Calu3 (cell line): ENCODE results near the gene ZFC3H1. TPM values are rescaled to one million over a fixed set of nuclear protein-coding genes. Genes with fewer than 3 reads are reported as not detected.

Experiments
- BruUV-seq: library from RNA; stranded (reverse); fragments of 400-500 nt; replicated peaks from 2 replicates; lab custom pipeline; 2021; lab: Mats Ljungman, UMichigan
- CTCF ChIA-PET: fragments of 300-600 bp; sonication (Branson Sonifier 250); formaldehyde crosslinking; loops from one replicate; lab custom pipeline; 2022; ENCODE audit warnings: antibody characterized with exemption; lab: Charles Lee
- DNase-seq: peaks from one replicate; pipeline ENCODE4 v3.0.0; 2022
- H3K27ac Mint-ChIP-seq: one replicate; pipeline ENCODE4 v1.8.0; 2022; ENCODE audit warnings: mixed read lengths; ENCODE audit not compliant: unreplicated experiment
- H3K27me3 Mint-ChIP-seq: one replicate; pipeline ENCODE4 v1.8.0; 2022; ENCODE audit warnings: mixed read lengths; ENCODE audit not compliant: unreplicated experiment
- H3K36me3 Mint-ChIP-seq: one replicate; pipeline ENCODE4 v1.8.0; 2022; ENCODE audit warnings: mild to moderate bottlenecking, moderate library complexity, mixed read lengths; ENCODE audit not compliant: insufficient read depth, unreplicated experiment
- H3K4me1 Mint-ChIP-seq: one replicate; pipeline ENCODE4 v1.8.0; 2022; ENCODE audit warnings: mild to moderate bottlenecking, low read depth, mixed read lengths; ENCODE audit not compliant: unreplicated experiment
- H3K4me3 Mint-ChIP-seq: one replicate; pipeline ENCODE4 v1.8.0; 2022; ENCODE audit warnings: mild to moderate bottlenecking, low read depth, moderate library complexity, mixed read lengths; ENCODE audit not compliant: unreplicated experiment
- H3K9me3 Mint-ChIP-seq: one replicate; pipeline ENCODE4 v1.8.0; 2022; ENCODE audit warnings: low read depth, mixed read lengths; ENCODE audit not compliant: unreplicated experiment
- CTCF ChIP-seq: fragments of 200-600 bp; IDR thresholded peaks from one replicate; pipeline ENCODE4 v1.8.0; 2022; ENCODE audit warnings: antibody characterized with exemption; ENCODE audit not compliant: unreplicated experiment
- intact Hi-C: fragments of 100-400 bp; cut with micrococcal nuclease; formaldehyde crosslinking; loops from one replicate; pipeline ENCODE4 v1.10.0; 2022; ENCODE audit not compliant: unreplicated experiment
- total RNA-seq: library from RNA; stranded (reverse); gene quantifications from 2 replicates; pipeline ENCODE4 v1.2.3, GENCODE V29; 2022

Gene ZFC3H1
- total RNA-seq, 1 experiment from 2014 or later = 66.6 TPM

DNA sequence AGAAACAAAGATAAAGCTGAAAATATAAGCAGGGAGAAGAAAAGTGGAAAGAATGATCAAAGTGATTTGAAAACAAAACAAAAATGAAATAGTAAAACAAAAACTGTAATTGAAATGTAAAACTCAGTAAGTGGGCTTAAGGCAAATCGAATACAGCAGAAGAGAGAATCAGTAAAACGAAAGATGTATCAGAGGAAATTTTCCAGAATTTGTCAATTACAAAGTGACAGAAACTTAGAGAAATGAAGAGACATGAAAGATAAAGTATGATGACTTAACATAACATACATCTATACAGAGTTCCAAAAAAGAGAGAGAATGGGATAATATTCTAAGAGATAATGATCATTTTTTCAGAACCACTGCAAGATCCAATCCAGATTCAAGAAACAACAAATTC, 10.5 kb downstream of the ZFC3H1 start:
- no peak overlapping the region for H3K27ac Mint-ChIP-seq
- H3K4me3 Mint-ChIP-seq = no peak overlapping the region
- no peaks in the 10 kb centered on the region for H3K27me3 Mint-ChIP-seq
- H3K36me3 Mint-ChIP-seq = peaks cover 31% of the 10 kb centered on the region
- BruUV-seq = no TSS peak
- no peak for TF ChIP-seq CTCF
- H3K9me3 Mint-ChIP-seq = no peaks in the 10 kb centered on the region
- H3K4me1 Mint-ChIP-seq = peaks cover 7% of the 10 kb centered on the region
- no peak for DNase-seq
- intact Hi-C loops = no loop called here
- CTCF ChIA-PET = no interaction called here

GRCh38 chr12:71652656-71653055, 11.0 kb downstream of the ZFC3H1 start:
- CTCF ChIA-PET = no interaction called here
- Mint-ChIP-seq H3K4me3 (no peak overlapping the region), H3K27me3 (no peaks in the 10 kb centered on the region)

DNA sequence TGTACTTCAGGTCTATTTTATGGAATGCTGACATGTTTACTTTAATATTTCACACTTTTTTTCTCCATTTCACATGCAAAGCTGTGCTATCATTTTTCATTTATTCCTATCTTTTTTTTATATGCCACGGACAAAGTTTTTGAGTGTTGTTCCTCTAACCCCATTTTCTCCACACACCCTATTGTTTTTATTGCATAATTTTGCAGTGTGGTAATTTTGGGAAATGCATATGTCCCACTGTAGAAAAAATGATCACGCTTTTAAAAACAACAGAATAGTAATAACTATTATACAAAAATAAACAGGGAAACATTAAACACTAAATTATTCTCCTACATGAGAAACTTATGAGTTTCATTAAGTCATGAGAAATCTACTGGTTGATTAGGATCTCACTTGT, 14.2 kb downstream of the ZFC3H1 start:
- no peak overlapping the region for H3K27ac Mint-ChIP-seq
- no peaks in the 10 kb centered on the region for H3K4me1 Mint-ChIP-seq
- no peak overlapping the region for H3K4me3 Mint-ChIP-seq
- H3K27me3 Mint-ChIP-seq = no peaks in the 10 kb centered on the region
- CTCF ChIA-PET = interaction anchor here (1.8 kb wide), 1 partner anchor 98 kb away, joined by 5 read pairs; no protein-coding TSS in a partner anchor
- BruUV-seq = no TSS peak
- DNase-seq = no peak
- peaks cover 25% of the 10 kb centered on the region for H3K36me3 Mint-ChIP-seq
- no peaks in the 10 kb centered on the region for H3K9me3 Mint-ChIP-seq
- no peak for TF ChIP-seq CTCF
- intact Hi-C loops = no loop called here

More at GRCh38 chr12:71652656-71653055, 11.0 kb downstream of the ZFC3H1 start:
- no TSS peak for BruUV-seq
- intact Hi-C loops = no loop called here
- Mint-ChIP-seq H3K9me3 (no peaks in the 10 kb centered on the region), H3K36me3 (peaks cover 26% of the 10 kb centered on the region), H3K27ac (no peak overlapping the region), H3K4me1 (peaks cover 7% of the 10 kb centered on the region)
- no peak for TF ChIP-seq CTCF
- no peak for DNase-seq

GRCh38 chr12:71648537-71648936, 15.1 kb downstream of the ZFC3H1 start:
- TF ChIP-seq CTCF = no peak
- CTCF ChIA-PET = interaction anchor here (1.3 to 1.8 kb wide), 2 partner anchors 16 to 98 kb away, joined by 3 to 5 read pairs; partner anchors contain the start of gene THAP2
- Mint-ChIP-seq H3K4me1 (no peaks in the 10 kb centered on the region), H3K27me3 (no peaks in the 10 kb centered on the region), H3K36me3 (peaks cover 33% of the 10 kb centered on the region), H3K9me3 (no peaks in the 10 kb centered on the region), H3K27ac (no peak overlapping the region), H3K4me3 (no peak overlapping the region)
- DNase-seq = no peak
- no TSS peak for BruUV-seq
- intact Hi-C loops = no loop called here
